Stimulated activated CD4-positive, alpha-beta T cell treated with anti-CD3 and anti-CD28 coated beads, TNF-alpha, amount 100 ng/mL, for 4 hours (primary cell): ENCODE results near the gene AXIN1.

Source experiments
- DNase-seq, 3 experiments: peaks; one replicate each; pipeline ENCODE4 v3.0.0-alpha.2; 2020; ENCODE audit warnings: low read depth in 3 of 3

The AXIN1 gene

DNA sequence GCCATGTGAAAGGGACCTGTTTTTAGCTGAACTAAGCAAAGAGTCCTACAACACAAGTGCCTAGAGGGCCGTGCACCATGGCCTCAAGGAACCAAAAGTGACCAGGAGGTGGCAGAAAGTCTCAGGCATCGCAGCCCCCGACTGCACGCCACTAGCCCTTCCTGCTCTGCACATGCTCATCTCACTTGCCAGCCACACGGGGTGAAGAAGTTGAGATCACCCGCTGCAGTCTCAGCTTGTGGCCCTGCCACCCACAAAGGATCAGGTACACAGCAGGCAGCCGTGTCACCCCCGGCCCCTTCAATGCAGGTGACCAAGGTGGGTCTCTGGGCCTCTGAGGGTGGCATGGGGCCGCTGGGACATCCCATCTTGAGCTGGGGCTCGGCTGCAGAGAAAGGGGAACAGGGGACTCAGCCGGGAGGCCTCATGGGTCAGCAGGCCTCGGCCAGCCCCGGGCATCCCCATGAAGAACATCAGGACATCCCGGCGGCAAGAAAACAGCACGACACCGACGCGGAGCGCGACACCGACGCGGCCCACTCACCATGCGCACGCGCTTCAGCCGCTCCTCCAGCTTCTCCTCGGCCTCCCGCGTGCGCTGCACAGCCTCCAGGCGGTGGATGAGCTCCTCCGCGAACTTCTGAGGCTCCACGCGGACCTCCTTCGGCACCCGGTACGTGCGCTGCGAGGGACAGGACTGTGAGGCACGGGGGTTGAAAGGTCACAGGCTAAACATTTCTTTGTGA is 48.6 kb downstream of the AXIN1 start:
- no peak for DNase-seq

DNA sequence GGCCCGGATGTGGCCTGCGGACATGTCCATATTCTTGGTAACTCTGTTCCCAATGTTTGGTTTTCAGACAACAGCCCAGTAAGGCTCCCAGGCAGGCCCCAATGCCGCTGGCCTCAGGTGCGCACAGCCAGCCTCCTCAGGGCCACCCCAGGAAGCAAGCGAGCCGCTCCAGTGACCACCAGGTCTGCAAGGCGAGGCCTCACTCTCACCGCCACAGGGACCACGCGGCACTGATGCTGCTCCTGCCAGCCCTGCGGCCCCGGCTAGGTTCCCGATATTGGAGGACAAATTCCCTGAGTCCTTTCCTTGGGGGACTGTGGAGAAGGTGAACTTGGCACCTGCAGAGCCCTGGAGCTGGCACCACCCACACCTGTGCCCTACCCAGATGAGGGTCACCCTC is 50.6 kb downstream of the AXIN1 start:
- DNase-seq = no peak

DNA sequence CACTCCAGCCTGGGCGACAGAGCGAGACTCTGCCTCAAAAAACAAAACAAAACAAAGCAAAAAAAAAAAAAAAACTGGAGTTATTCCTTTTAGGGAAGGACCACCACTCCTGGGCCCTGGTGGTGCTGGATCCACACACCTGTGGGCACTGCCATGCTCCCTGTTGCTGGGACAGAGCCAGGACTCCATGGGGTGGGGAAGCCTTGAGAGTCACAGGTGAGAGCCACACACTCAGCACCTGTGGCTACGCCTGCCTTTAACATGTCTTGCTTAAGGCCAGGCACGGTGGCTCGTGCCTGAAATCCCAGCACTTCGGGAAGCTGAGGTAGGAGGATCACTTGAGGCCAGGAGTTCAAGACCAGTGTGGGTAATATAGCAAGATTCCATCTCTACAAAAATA is 51.3 kb downstream of the AXIN1 start:
- no peak for DNase-seq

DNA sequence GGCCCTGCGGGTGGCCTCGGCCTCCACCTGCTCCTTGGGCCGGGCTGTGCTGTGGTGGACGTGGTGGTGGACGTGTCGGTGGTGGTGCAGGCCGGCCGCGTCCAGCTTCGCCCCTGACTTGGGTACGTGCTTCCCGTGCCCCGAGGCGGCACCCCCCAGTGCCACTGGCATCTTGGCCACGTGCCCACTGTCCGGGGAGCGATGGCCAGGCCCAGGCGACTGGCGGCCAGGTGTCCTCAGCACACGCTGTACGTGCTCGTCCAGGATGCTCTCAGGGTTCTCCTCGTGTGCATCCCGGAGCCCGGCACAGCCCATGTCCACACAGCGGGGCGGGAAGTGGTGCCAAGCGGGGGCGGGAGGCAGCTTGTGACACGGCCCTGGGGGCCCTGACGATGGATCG is 54.7 kb downstream of the AXIN1 start:
- no peak for DNase-seq

DNA sequence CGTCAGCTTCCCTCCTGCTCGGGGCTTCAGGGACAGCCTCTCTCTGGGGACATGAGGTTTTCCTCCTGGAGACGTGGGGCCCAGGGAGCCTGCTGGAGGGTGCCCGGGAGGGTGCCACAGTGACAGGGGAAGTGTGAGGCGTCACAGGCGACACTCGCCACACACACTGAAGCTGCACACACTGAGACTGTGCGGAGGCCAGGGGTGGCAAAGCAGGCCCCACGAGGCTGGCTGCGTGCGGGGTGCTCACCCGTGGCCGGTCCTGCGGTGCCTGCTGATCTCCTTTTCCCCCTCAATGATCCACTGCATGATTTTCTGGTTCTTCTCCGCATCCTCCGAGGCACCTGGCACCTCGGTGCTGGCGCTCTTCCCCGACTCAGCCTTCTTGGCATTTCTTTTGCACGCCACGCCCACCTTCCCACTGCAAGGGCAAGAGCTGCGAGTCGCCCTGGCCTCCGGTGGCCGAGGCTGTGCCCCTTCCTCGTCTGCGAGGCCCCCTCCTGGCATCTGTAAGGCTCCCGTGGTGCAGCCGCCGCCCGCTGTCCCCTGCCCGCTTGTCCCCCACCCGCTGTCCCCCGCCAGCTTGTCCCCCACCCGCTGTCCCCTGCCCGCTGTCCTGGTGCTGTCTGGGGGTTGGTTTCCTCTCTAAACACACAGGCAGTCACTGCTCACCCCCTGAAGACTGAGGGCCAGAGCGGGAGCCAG is 55.6 kb downstream of the AXIN1 start:
- DNase-seq = no peak

DNA sequence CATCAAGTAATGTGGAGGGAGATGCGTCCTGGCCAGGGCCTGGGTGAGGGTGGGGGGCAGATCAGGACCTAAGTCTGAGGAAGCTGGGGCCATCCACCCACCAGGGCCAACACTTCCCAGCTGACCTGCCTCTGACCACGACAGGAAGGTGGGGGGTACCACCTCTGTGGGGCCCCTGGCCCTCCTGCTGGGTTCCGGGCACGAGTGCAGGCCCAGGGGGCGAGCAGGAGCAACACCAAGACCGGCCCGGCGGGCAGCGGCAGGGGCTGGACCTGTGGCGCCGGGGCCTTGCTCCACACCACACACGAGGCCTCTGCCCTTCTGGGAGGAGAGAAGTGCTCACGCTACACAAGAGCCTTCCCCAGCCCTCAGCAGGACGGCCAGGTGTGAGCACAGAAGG is 56.2 kb downstream of the AXIN1 start:
- no peak for DNase-seq

DNA sequence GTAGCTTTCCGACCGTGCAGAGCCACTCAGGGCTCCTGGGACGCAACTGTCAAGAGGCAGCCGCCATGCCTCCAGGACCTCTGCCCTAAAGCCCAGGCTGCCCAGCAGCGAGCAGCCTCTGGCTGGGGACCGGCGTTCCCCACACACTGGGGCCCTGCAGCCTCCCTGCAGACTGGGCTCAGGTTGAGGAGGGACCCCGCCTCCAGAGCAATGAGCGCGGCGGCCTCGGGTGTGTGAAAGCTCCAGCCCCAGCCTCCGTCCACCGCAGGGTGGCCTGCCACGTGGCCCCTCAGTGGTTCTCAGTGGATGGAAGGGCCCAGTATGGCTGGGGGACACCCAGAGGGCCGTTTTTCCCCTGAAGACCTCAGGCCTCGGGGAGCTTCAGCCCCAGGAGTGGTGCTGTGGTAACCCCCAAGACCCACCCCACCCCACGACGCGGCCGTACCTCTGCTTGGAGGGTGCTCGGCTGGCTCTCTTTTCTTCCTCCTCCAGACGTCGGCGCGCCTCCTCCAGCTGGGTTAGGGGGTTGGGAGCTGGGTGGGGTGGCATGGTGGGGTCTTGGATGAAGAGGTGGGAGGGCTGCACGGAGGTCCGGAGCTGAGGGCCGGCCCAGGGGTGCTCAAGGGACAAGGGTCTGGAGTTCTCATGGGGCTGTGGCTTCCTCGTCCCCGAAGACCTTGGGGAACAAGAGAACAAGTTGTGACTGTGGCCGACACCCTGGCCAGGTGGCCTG is 59.3 kb downstream of the AXIN1 start:
- DNase-seq = no peak

DNA sequence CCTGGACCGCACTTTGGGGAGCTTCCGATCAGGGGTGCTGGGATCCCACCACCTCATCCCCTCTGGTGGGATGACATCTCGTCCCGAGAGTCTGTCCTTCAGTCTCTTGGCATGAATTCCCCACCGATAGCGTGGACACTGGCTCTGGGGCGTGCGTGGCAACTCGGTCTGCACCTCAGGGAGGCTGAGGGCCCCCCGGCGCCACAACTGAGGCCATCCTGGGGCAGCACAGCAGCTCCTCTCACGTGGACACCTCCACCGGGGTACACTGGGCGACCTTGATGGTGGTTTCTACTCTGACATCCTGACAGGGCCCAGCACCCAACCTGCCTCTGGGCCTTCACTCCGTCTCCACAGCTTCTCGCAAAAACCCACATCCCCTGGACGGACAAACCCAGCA is 61.0 kb downstream of the AXIN1 start:
- no peak for DNase-seq

DNA sequence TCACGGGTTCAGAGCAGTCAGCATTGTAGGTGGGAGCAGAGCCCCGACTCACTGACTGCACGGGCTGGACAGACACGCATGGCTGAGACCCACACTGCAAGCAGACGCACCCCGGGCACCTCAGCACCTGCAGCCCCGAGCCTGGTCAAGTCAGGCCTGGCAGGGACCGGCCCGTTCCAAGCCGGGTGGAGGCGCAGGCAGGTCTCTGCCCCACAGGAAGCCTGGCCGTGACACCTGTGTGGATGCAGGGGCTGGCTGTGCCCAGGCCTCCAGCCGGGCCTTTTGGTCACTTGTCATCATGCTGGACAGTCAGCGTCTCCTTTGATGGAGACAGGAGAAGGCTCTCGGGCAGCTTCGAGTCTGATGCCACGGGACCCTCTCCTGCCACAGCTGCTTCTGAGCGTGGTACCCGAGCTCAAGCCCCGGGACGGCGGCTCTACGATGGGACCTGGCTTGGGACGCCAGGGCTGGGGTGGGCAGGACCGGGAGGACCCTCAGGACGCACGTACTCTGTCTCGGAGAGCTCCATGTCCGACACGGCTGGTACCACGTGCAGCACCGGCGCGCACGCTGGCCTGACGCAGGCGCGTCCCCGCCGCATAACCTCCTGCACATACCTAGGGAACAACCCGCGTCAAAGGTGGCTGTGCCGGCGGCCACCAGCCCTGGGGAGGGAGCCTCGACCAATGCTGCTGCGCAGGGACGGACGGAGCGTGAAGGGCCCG is 61.7 kb downstream of the AXIN1 start:
- no peak for DNase-seq

DNA sequence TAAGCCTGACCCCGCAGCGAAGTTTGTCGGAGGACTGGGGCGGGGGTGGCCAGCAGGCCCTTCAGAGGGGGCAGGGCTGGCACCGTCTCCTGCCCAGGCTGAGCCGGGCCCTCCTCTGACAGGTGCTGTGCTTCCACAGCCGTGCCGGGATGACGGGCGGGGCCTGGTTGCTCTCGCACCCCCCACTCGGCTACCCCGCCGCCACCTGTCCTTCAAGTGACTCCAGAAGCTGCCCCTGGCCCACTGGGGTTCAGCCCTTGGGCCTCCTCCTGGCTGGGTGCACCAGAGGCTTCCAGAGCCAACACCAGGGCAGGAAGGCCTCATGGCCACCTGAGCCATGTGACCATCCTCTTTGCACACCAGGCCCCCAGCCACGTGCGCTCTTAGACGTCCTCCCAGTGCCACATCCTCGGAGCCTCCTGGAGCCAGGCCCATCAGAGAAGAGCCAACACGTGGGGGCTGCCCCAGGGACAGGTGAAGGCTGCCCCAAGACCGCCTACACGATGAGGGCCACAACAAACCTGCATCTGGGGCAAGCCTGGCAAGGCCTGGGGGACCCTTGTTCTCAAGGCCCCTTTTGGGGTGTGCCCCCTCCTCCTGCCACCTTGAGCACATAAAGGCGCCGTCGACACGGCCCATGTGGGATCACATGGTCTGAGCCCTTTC is 62.4 kb downstream of the AXIN1 start:
- no peak for DNase-seq

DNA sequence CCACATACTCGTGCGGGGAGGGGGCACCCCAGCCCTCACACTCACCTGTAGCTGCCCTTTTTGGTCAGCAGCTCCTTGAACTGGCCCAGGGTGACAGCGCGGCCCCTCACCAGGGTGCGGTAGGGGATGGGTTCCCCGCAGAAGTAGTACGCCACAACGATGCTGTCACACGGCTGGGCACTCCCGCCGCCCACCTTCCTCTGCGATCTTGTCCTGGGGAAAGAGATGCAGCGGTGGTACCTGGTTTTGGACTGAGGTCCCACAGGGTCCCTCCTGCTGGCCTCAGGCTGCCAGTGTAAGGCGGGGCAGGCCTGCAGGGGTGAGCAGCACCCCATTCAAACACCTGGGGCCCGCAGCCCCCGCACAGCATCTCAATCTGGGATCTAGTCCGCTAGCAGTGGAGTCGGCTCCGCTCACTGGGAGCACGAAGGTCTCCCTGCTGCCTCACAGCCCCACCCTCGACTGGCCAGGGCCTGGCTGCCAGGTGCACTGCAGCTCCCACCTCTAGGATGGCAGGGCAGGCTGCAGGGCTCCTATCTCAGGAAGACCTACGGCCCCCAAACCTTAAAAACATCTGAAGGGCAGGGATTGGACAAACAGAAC is 63.0 kb downstream of the AXIN1 start:
- DNase-seq = no peak

DNA sequence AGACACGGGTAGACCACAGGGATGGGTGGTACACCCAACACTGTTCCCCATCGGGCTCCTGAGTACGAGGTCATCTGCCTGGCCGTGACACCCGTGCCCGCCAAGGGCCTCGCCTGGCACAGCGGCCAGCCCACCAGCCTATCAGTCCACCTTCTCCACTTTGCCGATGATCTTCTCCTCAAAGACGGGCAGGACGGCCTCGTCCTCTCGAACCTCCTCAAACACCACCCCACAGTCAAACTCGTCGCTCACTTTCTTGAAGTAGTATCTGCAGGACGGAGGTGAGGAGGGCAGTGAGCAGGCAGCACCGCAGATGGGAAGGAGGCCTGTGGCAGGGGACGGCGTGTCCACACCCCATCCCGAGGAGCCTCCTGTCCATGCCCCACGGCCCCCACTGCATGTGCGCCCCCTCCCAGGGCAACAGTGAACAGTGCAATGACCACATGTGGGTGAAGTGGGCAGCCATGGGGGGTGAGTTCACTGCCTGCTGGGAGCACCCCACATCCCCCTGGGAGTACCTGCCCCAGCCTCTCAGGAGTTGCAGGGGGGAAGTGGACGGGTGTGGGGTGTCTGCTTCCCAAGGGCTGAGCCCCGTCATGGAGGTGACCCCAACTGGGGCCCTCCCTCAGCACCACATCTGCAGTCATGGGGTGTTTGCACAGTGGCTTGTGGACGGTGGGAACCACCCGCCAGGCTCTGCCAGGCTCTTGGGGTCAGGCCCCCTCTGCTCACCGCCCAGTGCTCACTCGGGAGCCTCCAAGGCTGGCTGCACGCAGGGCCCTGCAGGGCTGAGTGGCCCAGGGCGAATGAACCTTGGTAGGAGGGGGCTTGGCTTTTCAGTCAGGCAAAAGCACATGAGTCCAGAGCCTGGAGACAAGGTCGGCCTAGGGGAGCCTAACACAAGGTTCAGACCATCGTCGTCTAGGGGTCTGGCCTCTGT is 64.3 kb downstream of the AXIN1 start:
- no peak for DNase-seq

DNA sequence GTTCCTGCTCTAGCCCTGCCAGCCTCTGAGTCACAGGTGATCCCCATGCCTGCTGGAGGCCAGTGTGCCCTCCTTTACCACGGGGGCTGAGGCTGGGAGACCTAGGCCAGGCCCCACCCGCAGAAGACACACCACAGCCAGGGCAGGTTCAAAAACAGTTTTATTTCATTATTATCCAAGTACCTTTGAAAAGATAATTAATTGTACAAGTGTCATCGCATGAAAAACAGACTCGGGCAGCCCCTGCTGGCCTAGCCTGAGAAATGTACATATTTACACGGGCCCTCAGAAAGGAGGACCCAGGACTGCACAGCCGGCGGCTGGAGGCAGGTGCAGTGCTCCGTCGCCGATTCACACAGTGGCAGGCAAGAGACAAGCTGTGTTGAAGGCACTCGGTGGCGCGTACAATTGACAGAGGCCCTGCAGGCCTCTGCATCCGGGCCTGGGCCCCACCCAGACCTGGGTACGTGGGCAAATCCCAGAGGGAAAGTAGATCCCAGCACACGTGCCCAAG is 65.2 kb downstream of the AXIN1 start:
- no peak for DNase-seq

DNA sequence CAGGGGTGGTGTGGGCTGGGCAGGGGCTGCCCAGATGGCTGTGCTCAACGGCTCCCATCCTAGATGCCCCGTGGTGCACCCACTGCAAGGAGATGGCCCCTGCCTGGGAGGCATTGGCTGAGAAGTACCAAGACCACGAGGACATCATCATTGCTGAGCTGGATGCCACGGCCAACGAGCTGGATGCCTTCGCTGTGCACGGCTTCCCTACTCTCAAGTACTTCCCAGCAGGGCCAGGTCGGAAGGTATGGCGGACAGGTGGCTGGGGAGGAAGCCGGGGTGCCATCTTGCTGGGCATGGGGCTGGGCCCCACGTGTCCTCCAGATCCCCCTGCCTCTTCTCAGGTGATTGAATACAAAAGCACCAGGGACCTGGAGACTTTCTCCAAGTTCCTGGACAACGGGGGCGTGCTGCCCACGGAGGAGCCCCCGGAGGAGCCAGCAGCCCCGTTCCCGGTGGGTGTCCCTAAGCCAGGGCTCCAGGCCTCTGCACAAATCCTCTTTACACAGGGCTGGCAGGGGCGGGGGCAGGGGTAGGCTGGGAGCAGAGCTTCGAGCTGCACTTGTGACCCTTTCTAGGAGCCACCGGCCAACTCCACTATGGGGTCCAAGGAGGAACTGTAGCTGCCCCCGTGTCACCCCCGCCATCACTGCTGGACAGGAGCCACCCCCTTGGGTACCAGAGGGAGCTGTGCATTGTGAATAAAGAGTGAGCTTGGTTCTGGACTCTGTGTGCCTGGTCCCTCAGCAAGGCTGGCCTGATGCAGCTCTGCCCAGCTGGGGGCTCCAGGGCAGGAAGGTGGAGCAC is 65.8 kb downstream of the AXIN1 start:
- DNase-seq = no peak

DNA sequence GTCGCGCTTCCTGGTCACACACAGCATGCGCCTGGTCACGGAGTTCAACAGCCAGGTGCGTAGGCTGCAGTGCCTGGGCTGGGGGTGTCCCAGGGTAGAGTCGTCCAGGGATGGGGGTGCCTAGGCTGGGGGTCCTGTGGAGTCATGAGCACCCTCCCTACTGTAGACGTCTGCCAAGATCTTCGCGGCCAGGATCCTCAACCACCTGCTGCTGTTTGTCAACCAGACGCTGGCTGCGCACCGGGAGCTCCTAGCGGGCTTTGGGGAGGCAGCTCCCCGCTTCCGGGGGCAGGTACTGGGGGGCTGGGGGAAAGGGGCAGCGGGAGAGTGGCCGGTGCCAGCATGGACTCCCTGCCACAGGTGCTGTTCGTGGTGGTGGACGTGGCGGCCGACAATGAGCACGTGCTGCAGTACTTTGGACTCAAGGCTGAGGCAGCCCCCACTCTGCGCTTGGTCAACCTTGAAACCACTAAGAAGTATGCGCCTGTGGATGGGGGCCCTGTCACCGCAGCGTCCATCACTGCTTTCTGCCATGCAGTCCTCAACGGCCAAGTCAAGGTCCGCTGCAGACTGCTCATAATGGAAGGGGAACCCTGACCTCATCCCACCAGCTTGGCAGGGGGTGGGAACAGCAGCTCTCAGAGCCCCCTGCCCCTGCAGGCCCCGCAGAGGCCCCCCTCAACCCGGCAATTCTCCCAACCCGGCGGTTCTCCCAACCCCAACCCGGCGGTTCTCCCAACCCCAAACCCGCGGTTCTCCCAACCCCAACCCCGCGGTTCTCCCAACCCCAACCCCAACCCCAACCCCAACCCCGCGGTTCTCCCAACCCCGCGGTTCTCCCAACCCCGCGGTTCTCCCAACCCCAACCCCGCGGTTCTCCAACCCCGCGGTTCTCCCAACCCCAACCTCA is 67.1 kb downstream of the AXIN1 start:
- DNase-seq = no peak

DNA sequence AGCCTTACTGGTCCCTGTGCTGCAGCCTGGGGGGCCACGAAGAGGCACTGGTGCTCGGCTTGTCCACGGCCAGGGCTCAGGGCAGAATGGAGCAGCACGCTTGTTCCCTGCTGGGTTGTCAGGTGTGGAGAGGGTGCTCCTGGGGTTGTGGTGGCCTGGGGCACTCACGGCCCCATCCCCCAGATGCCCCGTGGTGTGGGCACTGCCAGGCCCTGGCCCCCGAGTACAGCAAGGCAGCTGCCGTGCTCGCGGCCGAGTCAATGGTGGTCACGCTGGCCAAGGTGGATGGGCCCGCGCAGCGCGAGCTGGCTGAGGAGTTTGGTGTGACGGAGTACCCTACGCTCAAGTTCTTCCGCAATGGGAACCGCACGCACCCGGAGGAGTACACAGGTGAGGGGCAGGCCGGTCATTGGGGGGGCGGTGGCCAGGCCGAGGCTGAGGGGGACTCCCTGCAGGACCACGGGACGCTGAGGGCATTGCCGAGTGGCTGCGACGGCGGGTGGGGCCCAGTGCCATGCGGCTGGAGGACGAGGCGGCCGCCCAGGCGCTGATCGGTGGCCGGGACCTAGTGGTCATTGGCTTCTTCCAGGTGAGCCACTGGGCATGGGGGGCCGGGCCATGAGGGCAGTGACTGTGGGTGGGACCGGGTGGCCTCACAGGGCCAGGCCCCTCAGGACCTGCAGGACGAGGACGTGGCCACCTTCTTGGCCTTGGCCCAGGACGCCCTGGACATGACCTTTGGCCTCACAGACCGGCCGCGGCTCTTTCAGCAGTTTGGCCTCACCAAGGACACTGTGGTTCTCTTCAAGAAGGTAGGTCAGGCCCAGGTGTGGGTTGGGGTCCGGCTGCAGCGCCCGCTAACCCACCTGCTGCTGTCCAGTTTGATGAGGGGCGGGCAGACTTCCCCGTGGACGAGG is 68.1 kb downstream of the AXIN1 start:
- no peak for DNase-seq
